Neural progenitor cell (in vitro differentiated cells): ENCODE results near the gene TYRP1.

ENCODE experiments used
- CTCF ChIP-seq: fragments of 200-600 bp; sonication (generic); IDR thresholded peaks from 2 replicates; pipeline ENCODE4 v1.5.1; 2017; ENCODE audit warnings: antibody characterized with exemption, mild to moderate bottlenecking
- EZH2 ChIP-seq: fragments of 200-600 bp; sonication (generic); IDR thresholded peaks from 2 replicates; pipeline ENCODE4 v1.6.1; 2017; ENCODE audit warnings: antibody characterized with exemption, mild to moderate bottlenecking, moderate library complexity

- TF ChIP-seq CTCF (no peak), EZH2 (no peak)
Measured at GRCh38 chr9:12759761-12760160, 66.6 kb downstream of the TYRP1 start.
